Endothelial cell of umbilical vein (primary cell): ENCODE data around the gene ZNF407. TPM values are rescaled to one million over a fixed set of nuclear protein-coding genes. Genes with fewer than 3 reads are reported as not detected.

Experiments
- BruUV-seq: library from RNA; stranded (reverse); fragments of 400-500 nt; replicated peaks from 2 replicates; lab custom pipeline; 2021; lab: Mats Ljungman, UMichigan
- CTCF ChIA-PET: fragments of 300-600, 350-600 bp; sonication (Branson Sonifier 250); formaldehyde crosslinking; loops from one replicate; lab custom pipeline; 2021; ENCODE audit warnings: antibody characterized with exemption, inconsistent platforms; lab: Charles Lee
- POLR2A ChIA-PET: fragments of 300-600, 350-600 bp; sonication (Branson Sonifier 250); formaldehyde crosslinking; loops from one replicate; lab custom pipeline; 2021; ENCODE audit warnings: antibody characterized with exemption, inconsistent platforms; lab: Charles Lee
- DNase-seq: peaks from one replicate; pipeline ENCODE4 v3.0.0-alpha.2; 2011; ENCODE audit warnings: low read depth, low spot score
- FAIRE-seq: peaks from 2 replicates; lab custom pipeline; 2011; peaks lifted over from hg19 to GRCh38; lab: Jason Lieb, UNC
- H2AFZ ChIP-seq: 2 replicates; pipeline ENCODE4 v1.6.0; 2012; ENCODE audit warnings: low read depth, low read length, control low read depth, inconsistent platforms
- H3K27ac ChIP-seq: 2 replicates; pipeline ENCODE4 v1.5.1; 2011; ENCODE audit warnings: low read depth, mild to moderate bottlenecking, control low read depth, low read length, moderate library complexity; ENCODE audit not compliant: insufficient read depth
- H3K27me3 ChIP-seq, 2 experiments: 2 replicates each; pipeline versions ENCODE4 v1.6.0 to v1.6.1; 2011; ENCODE audit warnings: low read length in 2 of 2, mixed read lengths in 1 of 2; ENCODE audit not compliant: control insufficient read depth in 2 of 2, insufficient read depth in 2 of 2
- H3K36me3 ChIP-seq, 2 experiments: 2 replicates in 1 of 2; 3 replicates in 1 of 2; pipeline ENCODE4 v1.5.1; 2011; ENCODE audit warnings: low read length in 2 of 2, mild to moderate bottlenecking in 1 of 2, moderate library complexity in 1 of 2; ENCODE audit not compliant: control insufficient read depth in 2 of 2, insufficient read depth in 2 of 2; ENCODE audit errors: extremely low read depth in 1 of 2
- H3K4me1 ChIP-seq: 3 replicates; pipeline ENCODE4 v1.5.1; 2011; ENCODE audit warnings: mild to moderate bottlenecking, low read length; ENCODE audit not compliant: control insufficient read depth, insufficient read depth; ENCODE audit errors: extremely low read depth
- H3K4me2 ChIP-seq: 2 replicates; pipeline ENCODE4 v1.6.1; 2011; ENCODE audit warnings: low read length, control low read depth, mixed read lengths; ENCODE audit not compliant: insufficient read depth
- H3K4me3 ChIP-seq, 3 experiments: fragments of 200-600 bp in 1 of 3; sonication (generic), shearing (Covaris generic) in 1 of 3; replicated peaks in 1 of 3; 2 replicates each; pipeline ENCODE4 v1.5.1; 2011 to 2016; ENCODE audit warnings: control low read depth in 3 of 3, low read length in 3 of 3, mild to moderate bottlenecking in 2 of 3, inconsistent platforms in 1 of 3, low read depth in 1 of 3, moderate library complexity in 1 of 3; ENCODE audit not compliant: insufficient read depth in 1 of 3
- H3K79me2 ChIP-seq: 2 replicates; pipeline ENCODE4 v1.6.0; 2012; ENCODE audit warnings: low read length, inconsistent platforms; ENCODE audit not compliant: control insufficient read depth, insufficient read depth
- H3K9ac ChIP-seq: replicated peaks from 2 replicates; pipeline ENCODE3; 2011; ENCODE audit warnings: low read length, control low read depth; ENCODE audit not compliant: insufficient read depth; ENCODE audit errors: extremely low read depth
- H3K9me1 ChIP-seq: replicated peaks from 3 replicates; pipeline ENCODE4 v1.6.0; 2011; ENCODE audit warnings: mild to moderate bottlenecking, low read length; ENCODE audit not compliant: control insufficient read depth, insufficient read depth; ENCODE audit errors: extremely low read depth
- H3K9me3 ChIP-seq: replicated peaks from 2 replicates; pipeline ENCODE4 v1.5.1; 2012; ENCODE audit warnings: low read length, inconsistent platforms; ENCODE audit not compliant: control insufficient read depth, insufficient read depth
- H4K20me1 ChIP-seq: replicated peaks from 2 replicates; pipeline ENCODE3; 2011; ENCODE audit warnings: mild to moderate bottlenecking, low read length; ENCODE audit not compliant: control insufficient read depth, insufficient read depth; ENCODE audit errors: extremely low read depth
- CTCF ChIP-seq, 2 donors: IDR thresholded peaks; 1 replicate in 1 of 2; 2 replicates in 1 of 2; pipeline ENCODE4 v1.5.1; 2011; ENCODE audit warnings: low read length in 2 of 2, mild to moderate bottlenecking in 2 of 2, moderate library complexity in 2 of 2, control low read depth in 1 of 2, inconsistent platforms in 1 of 2, low read depth in 1 of 2; ENCODE audit not compliant: insufficient read depth in 1 of 2; ENCODE audit errors: extremely low read depth in 1 of 2
- GATA2 ChIP-seq: IDR thresholded peaks from 2 replicates; pipeline ENCODE4 v1.7.0; 2011; ENCODE audit warnings: low read depth, mild to moderate bottlenecking, moderate library complexity, mixed read lengths, low read length; ENCODE audit not compliant: insufficient read length, insufficient read depth
- MYC ChIP-seq: IDR thresholded peaks from one replicate; pipeline ENCODE4 v1.6.1; 2011; ENCODE audit warnings: mild to moderate bottlenecking, low read depth, low read length
- POLR2A ChIP-seq: IDR thresholded peaks from 2 replicates; pipeline ENCODE4 v1.6.1; 2012; ENCODE audit warnings: low read depth, mild to moderate bottlenecking, control low read depth, low read length
- POLR2AphosphoS5 ChIP-seq: IDR thresholded peaks from 2 replicates; pipeline ENCODE4 v1.6.1; 2012; ENCODE audit warnings: low read depth, mild to moderate bottlenecking, control low read depth, low read length, moderate library complexity; ENCODE audit not compliant: insufficient read depth
- dilution Hi-C: fragments of 300-500 bp; cut with MboI; formaldehyde crosslinking; loops from one replicate; pipeline ENCODE4 v1.15.0; 2019; ENCODE audit warnings: low sequenced_read_pairs; ENCODE audit not compliant: extremely low pct_ligation_motif_present
- intact Hi-C: fragments of 100-400 bp; cut with micrococcal nuclease; formaldehyde crosslinking; loops from one replicate; pipeline ENCODE4 v1.10.0; 2022
- polyA plus RNA-seq, 4 experiments: library from polyadenylated mRNA; depleted of rRNA in 3 of 4; stranded (reverse) in 3 of 4; unstranded in 1 of 4; fragments of >200 nt; gene quantifications; 2 replicates each; pipeline versions ENCODE4 v1.2.1 to v1.2.3, GENCODE V29; 2011 to 2012; ENCODE audit warnings: missing spikeins in 1 of 4
- total RNA-seq: library from RNA; stranded (reverse); gene quantifications from 2 replicates; pipeline ENCODE4 v1.2.3, GENCODE V29; 2021
- TF ChIP-seq, protein P1 (sequence below): IDR thresholded peaks from 2 replicates; pipeline ENCODE4 v1.6.1; 2011; ENCODE audit not compliant: insufficient read depth, insufficient read length

Gene ZNF407
- total and polyA plus RNA-seq, 2 donors (not counting 3 experiments of a cell fraction or from before 2014, with no cell fraction given) = 3.8 to 20.1 TPM

DNA sequence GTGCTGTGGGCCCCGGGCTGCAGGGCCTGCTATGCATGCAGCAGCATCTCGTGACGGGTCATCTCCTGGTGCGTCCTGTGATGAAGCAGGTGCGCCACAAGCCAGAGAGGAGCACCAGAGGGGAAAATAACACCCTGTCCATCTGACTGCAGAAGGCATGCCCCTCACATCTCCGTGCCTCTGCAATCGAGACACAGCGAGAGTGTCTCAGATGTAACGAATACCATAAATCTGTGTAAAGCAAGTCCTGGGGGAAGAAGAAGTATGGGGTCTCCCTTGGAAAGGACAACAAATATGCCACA is 473.8 kb downstream of the ZNF407 start:
- FAIRE-seq (no peak), DNase-seq (no peak)
- ChIA-PET CTCF (interaction anchor here (1.0 to 1.3 kb wide), 4 partner anchors 13 to 408 kb away, joined by 3 to 5 read pairs (median 4); no protein-coding TSS in a partner anchor), POLR2A (no interaction called here)
- TF ChIP-seq, protein P1, sequence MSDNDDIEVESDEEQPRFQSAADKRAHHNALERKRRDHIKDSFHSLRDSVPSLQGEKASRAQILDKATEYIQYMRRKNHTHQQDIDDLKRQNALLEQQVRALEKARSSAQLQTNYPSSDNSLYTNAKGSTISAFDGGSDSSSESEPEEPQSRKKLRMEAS = no peak
- TF ChIP-seq MYC (no peak), GATA2 (no peak), CTCF (IDR thresholded peaks at IDR 0.05; ENCODE audit: extremely low read depth in 1 of 2, insufficient read depth in 1 of 2, low read depth in 1 of 2, low read length in 2 of 2) (no peak), POLR2AphosphoS5 (no peak), POLR2A (no peak)
- H3K4me1 ChIP-seq = peaks cover 44% of the 10 kb centered on the region
- no peaks in the 10 kb centered on the region for H3K79me2 ChIP-seq
- intact Hi-C loops (loop anchor here (1.0 to 2.0 kb wide), 2 partner anchors 76 to 209 kb away; no protein-coding TSS in a partner anchor), dilution Hi-C loops (no loop called here)
- H3K27me3 ChIP-seq = no peaks in the 10 kb centered on the region
- H3K4me3 ChIP-seq = peak overlapping the region in 1 of 3 experiments; percentile 45
- H2AFZ ChIP-seq = no peak overlapping the region
- H3K36me3 ChIP-seq = no peaks in the 10 kb centered on the region
- BruUV-seq = no TSS peak
- no peaks in the 10 kb centered on the region for H3K9me3 ChIP-seq
- H3K4me2 ChIP-seq = peak overlapping the region; percentile 74
- no peaks in the 10 kb centered on the region for H3K9me1 ChIP-seq
- peak overlapping the region; percentile 99 for H3K27ac ChIP-seq
- no peak overlapping the region for H3K9ac ChIP-seq
- H4K20me1 ChIP-seq = no peaks in the 10 kb centered on the region
